ENCODE results near the gene ZNF552.
"Not testable (repeated sequence)": the region's sequence is repeated elsewhere in the genome, so short reads cannot be mapped to it uniquely, and the experiment has no call there.

Gene ZNF552

DNA sequence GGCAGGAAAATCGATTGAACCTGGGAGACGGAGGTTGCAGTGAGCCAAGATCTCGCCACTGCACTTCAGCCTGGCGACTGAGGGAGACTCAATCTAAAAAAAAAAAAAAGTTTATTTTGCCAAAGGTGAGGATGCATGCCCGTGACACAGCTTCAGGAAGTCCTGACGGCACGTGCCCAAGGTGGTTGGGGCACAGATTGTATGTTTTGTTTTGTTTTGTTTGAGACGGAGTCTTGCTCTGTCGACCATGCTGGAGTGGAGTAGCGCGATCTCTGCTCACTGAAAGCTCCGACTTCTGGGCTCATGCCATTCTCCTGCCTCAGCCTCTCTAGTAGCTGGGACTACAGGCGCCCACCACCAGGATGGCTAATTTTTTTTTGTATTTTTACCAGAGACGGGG is 3.3 kb upstream of the ZNF552 start:
- DNase-seq = no peak

DNA sequence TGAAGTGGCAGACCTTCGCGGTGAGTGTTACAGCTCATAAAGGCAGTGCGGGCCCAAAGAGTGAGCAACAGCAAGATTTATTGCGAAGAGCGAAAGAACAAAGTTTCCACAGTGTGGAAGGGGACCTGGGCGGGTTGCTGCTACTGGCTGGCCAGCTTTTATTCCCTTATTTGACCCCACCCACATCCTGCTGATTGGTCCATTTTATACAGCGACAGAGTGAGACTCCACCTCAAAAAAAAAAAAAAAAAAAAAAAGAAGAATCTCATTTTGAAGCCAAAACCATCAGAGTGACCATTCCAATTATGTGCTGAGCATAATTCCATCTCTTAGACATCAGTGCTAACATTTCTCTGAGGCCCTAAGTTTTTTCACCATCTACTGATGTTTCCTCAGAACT is 1.9 kb upstream of the ZNF552 start:
- DNase-seq = no peak

DNA sequence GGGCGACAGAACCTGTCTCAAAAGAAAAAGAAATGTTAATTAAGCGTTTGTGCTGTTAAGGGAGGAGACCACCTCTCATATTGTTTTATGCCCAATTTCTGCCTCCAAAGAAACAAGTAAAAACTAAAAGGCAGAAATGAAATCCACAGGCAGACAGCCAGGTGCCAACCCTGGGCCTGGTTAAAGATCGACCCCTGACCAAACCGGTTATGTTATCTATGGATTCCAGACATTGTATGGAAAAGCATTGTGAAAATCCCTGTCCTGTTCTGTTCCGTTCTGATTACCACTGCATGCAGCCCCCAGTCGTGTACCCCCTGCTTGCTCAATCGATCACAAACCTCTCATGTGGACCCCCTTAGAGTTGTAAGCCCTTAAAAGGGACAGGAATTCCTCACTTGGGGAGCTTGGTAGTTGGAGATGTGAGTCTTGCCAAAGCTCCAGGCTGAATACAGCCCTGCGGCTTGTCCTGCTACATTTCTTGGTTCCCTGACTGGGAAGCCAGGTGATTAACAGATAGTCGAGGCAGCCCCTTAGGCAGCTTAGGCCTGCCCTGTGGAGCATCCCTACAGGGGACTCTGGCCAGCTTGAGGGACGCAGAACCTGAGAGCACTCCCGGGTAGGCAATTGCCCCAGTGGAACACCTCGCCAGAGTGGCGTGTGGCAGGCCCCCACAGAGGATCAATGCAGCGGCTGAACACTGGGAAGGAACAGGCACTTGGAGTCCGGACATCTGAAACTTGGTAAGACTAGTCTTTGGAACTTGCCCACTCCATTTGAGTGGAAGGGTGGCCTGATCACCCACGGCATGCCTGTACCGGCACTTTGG is 748 bp upstream of the ZNF552 start:
- no peak for DNase-seq

DNA sequence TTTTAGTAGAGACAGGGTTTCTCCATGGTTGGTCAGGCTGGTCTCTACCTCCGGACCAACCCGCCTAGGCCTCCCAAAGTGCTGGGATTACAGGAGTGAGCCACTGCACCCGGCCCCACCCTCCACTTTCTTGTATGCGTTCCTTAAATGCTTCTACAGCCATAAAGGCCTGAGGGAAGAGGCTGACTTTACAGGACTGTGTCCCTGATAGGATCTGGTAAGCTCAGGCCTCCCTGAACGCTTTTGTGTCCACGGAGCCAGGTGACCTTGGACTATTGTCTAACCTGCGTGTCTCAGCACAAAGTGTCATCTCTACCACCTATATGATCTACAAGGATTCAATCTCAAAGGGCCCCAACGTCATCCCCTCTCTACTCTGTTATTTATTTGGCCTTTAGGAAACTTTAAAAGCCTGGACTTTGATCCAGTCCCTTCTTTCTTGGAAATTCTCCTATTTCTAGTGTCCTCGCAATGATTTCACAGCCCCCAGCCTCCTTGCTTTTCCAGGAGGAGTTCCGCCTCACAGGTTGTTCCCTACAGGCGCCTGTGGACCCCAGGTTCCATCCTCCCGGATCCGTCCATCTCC is 701 bp downstream of the ZNF552 start:
- DNase-seq = no peak

DNA sequence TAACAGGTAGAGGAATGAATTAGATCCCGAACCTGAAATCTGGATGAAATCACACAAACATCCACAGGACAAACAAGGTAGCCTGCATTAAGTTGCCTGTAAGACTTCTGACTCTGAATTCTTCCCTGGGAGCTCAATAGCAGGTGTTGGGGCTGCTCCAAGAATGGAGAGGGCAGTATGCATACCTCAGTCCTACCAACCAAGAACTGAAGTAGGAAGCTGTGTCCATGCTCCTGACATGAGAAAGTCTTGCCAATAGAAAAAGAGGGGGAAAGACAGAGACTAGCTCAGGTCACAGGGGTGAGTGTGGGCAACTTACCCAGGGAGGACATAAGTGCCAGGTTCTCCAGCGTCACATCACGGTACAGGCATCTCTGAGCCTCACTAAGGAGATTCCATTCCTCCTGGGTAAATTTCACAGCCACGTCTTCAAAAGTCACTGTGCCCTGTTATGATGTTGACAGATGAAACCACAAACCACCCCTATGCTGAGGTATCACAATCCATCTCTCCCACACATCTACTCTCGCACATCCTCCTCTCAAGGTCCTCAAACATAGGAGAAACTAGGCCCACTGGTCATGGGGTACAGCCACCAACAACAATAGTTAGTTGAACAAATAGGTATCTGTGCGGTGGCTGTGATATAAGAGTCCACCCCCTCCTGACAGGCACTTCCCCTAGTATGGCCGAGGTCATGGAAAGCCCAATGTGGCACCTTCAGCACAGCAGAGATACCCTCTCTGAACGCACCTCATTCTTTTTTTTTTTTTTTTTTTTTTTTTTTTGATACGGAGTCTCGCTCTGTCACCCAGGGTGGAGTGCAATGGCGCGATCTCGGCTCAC is 1.5 kb downstream of the ZNF552 start:
- DNase-seq = not testable (repeated sequence)

DNA sequence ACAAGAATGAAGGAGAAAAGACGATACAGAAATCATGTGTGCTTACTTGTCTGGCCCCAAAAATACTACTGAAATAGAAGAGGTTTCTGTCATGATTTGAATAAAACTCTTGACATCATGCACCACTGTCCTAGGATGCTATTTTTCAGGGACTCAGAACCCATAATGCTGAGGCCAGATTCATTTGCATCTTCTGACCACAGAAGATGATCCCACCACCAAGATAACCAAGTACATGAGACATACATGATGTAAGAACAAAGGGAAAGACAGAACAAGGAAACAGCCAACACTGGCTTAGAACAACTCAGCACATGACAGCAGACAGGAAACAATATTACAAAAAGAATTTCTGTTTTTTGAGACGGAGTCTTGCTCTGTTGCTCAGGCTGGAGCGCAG is 2.5 kb downstream of the ZNF552 start:
- no peak for DNase-seq

DNA sequence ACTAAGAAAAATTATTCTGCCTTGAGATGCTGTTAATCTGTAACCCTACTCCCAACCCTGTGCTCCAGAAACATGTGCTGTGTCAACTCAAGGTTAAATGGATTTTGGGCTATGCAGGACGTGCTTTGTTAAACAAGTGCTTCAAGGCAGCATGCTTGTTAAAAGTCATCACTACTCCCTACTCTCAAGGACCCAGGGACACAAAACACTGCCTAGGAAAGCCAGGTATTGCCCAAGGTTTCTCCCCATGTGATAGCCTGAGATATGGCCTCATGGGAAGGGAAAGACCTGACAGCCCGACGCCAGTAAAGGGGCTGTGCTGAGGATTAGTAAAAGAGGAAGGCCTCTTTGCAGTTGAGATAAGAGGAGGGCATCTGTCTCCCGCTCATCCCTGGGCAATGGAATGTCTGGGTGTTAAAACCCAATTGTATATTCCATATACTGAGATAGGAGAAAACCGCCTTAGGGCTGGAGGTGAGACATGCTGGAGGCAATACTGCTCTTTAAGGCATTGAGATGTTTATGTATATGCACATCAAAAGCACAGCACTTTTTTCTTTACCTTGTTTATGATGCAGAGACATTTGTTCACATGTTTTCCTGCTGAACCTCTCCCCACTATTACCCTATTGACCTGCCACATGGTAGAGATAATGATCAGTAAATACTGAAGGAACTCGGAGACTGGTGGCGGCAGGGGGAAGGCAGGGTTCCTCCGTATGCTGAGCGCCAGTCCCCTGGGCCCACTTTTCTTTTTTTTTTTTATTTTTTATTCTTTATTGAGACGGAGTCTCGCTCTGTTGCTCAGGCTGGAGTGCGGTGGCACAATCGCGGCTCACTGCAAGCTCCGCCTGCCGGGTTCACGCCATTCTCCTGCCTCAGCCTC is 4.1 kb downstream of the ZNF552 start:
- not testable (repeated sequence) for DNase-seq

DNA sequence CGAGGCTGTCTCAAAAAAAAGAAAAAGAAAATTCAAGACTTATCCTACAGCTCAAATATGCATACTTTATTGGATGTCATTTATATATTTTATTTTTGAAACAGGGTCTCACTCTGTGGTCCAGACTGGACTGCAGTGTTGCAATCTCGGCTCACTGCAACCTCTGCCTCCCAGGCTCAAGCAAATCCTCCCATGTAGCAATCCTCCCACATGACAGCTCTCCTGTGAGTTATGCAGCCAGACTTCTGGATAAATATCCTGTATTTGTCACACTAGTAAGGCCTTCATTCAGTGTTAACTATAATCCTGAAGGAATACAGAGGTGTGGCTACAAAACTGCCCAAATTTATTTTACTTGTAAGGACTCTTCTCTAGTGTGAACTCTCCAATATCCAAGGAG is 7.2 kb downstream of the ZNF552 start:
- no peak for DNase-seq

DNA sequence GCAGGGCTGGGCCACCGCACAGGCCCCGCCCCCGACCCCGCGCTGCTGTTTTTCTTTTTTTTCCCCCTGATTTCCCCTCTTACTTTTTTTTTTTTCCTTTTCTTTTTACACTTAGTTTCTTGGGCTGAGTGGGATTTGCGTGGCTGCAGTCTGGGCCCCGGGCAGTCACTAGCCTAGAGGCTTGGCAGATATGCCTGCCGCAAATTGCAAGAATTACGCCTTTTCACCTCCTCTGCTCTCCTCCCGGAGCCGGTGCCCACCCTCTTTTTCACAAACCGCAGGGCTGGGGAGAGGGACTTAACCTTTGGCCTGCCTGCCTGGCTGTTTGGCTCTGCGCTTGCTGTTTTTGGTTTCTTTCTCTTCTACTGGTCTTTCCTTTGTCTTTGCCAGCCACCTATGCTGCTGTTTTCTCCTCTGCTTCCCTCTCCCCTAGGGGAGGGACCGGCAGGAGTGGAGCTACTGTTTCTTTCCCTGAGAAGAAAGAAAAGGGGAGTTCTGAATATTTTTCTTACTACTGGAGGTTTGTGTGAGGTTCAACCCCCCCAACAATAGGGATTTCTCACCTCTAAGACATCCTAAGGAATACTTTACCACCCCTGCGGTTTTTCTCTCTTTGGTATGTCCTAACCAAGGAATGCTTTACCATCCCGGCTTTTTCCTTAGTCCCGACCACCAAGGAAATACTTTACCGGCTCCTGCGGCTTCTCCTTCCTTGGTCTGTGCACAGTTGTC is 11.0 kb downstream of the ZNF552 start:
- no peak for DNase-seq

DNA sequence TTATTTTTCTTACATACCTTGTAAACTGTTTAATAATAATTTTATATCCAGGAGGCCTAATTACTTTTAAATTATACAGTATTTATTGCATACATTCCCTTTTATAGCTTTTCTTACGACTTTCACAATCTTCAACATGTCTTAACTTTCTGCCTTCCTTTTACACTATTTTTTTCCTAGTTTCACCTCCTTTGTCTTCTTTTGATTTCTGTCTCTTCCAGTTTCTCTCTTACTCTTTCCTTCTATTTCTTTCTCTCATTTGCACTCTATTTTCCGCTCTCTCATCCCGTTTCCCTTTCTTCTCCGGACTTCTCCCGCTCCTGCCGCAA is 11.5 kb downstream of the ZNF552 start:
- no peak for DNase-seq

DNA sequence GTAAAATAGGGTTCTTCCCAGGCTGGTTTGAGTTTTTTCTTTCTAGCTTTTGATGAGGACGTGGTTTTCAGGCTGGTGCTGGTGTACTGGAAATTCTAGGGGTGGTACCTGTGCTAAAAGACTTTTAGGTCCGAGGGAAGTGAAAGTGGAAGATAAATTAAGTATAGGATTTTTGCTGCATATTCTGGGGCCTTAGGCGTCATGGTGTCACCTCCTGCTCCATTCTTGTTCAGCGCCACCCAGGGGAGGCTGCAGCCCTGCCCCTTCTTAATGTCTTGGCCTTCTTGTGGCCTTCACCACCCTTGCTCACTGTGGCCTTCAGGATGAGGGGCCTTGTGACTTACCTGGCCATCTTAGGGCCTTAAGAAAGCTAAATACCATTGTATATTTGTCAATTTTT is 12.4 kb downstream of the ZNF552 start:
- no peak for DNase-seq

DNA sequence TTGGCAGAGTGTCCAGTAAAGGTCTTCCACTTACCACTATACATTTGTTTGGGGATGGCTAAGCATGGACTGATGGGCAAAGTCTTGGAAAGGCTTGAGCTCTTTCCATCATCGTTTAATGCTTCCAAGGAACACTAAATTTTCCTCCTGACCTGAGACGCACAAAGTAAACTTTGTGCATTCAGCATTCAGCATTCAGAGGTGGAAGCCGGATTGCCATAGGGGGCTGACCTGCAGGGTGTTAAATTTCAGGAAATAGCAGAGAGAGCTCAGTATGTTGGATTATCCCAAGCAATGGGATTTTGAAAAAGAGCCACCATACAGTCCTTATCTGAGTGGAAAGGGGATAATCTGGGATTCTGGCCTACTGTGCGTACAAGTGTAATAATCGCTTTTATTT is 14.0 kb downstream of the ZNF552 start:
- DNase-seq = no peak

DNA sequence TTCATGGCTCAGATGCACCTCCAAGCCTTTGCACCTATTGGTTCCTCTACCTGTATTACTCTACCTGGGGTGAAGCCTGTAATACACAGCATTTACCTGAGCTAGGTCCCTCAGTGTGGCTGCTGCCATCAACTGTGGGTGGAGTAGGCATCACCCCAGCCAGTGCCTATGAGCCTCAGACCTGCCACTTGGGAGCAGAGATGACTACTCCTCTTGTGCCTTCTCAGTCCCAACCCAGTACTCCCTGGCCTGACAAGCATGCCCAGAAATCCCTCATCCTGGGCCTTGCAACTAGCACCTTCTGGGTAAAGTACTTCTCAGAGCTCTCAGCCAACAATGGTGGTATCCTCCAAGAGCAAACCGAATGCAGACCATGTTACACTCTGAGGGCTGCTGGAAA is 18.1 kb downstream of the ZNF552 start:
- not testable (repeated sequence) for DNase-seq

DNA sequence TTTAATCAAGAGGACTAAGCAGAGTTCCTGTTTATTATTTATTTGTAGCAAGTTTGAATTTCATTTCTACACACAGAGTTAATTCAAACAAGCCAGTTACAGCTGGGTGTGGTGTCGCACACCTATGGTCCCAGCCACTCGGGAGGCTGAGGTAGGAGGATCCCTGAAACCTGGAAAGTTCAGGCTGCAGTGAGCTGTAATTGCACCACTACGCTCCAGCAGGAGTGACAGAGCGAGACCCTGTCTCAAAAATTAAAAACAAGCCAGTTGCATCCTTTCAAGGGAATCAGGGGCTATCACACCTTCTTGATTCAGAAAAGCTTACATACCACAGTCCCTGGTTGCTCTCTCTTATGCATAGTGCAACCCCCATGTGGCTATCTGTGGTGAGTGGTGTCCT is 25.4 kb downstream of the ZNF552 start:
- DNase-seq = no peak

DNA sequence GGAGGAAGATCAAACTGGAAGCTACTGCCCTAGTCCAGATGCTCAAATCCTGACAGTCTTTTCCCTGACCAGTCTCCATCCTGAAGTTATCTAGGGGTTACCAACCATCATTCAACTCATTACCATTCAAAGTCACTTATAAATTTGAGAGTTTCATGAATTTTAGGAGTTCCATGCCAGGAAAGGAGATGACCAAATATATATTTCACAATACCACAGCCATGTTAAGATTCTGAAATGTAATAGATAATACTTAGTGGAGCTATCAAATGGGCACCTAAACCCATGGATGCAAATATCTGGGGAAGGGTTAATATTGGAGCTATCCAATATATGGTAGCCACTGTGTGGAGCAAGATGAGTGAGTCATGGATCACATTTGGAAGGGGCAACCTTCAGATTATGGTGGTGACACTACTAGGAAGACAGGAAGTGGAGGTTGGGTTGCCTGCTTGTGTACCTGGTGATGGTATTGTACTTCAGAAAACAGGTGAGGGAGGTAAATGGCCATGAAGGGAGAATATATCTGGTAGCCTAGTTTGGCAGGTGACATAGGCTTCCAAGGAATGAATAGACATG is 26.5 kb downstream of the ZNF552 start:
- DNase-seq = no peak

DNA sequence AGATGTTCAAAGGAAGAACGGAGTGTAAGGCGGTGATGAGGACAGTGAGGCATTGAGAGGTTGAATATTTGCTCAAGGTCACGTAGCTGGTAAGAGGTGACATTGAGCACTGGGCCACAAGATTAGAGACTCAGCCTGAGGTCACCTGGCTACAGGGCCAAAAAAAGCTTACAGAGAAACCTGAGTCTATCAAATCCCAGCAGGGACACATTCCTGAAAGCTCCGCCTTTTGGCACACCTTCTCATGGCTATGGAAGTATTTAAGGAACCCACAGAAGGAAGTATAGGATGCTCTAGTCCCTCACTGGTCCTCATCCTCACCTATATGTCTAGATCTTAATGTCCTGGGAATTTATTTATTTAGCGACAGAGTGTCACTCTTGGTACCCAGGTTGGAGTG is 27.8 kb downstream of the ZNF552 start:
- no peak for DNase-seq

DNA sequence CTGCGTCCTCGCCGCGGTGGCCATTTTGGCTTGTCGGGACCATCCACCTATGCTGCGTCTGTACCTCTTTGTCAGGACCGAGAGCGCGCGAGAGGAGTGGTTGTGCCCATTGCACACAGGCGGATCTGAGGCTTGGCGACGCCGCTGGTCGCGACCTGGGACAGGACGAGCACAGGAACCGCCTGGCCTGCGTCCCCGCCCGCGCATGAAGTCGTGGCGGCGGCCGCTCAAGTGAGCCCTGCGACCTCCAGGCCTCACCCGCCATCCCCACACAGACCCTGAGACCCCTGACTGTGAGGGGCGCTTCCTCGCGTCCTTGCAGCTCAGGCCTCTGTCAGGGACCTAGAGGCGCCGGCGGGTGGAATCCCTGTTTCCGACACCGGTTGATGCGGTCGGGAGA is 28.4 kb downstream of the ZNF552 start:
- DNase-seq = no peak

DNA sequence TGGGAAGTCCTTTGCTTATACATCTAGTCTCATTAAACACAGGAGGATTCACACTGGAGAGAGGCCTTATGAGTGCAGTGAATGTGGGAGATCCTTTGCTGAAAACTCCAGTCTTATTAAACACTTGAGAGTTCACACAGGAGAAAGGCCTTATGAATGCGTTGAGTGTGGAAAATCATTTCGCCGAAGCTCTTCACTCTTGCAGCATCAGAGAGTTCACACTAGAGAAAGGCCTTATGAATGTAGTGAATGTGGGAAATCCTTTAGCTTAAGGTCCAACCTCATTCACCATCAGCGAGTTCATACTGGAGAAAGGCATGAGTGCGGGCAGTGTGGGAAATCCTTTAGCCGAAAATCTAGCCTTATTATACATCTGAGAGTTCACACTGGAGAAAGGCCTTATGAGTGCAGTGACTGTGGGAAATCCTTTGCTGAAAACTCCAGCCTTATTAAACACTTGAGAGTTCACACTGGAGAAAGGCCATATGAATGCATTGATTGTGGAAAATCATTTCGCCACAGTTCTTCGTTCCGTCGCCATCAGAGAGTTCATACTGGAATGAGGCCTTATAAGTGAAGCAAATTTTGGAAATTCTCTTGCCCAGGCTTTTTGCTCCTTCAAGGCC is 35.4 kb downstream of the ZNF552 start:
- no peak for DNase-seq

DNA sequence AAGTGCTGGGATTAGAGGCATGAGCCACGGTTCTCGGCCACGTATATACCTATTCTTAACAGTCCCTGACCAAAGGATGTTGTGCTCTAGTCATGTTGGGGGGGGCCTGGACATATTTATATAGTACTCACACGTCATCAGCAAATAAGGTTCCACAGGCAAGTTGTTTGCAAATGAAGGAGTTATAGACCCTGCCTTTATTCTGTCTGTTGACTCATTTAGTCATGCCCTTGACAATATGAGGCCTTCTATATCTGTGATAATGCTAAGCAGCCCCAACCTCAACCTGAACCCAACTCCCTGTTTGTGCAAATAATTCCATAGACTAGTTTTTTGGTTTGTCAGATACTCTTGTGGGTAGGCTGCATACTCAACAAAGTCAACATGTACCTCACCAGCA is 36.4 kb downstream of the ZNF552 start:
- DNase-seq = no peak

DNA sequence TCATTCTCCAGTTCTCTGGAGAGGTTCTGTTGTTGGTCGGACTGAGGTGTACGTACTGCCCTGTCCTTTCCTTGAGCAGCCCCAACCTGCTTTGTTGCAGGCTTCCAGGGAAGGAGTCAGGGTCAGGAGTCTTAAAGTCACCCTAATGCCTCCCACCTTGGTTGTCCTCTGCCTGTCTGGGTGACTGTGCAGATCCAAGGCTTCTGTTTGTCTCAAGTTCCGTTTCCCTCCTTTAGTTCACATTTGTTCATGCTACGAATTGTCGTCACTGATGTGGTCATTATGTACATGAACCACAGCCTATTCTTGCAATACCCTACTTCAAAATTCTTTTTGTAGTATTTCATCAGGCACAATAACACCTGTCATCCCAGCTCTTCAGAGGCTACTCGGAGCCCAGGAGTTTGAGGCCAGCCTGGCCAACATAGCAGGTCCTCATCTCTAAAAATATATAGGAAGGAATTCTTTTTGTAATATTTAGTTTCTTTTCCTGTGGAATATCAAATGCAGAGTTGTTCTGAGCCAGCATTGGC is 37.9 kb downstream of the ZNF552 start:
- no peak for DNase-seq

DNA sequence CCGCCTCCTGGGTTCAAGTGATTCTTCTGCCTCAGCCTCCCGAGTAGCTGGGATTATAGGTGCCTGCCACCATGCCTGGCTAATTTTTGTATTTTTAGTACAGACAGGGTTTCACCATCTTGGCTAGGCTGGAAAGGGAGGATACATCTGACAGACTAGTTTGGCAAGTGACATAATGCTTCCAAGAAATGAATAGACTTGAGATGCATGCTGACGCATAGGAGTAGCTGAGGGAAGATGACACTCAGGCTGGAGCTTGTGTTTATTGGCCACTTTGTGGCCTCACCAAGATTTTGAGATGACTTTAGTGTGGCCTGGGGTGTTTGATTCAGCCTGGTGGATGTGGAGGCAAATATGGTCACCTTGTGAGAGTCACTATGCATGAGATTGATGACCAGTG is 41.2 kb downstream of the ZNF552 start:
- no peak for DNase-seq

All from CD4-positive, alpha-beta T cell treated with Interleukin-12 subunit alpha and Interleukin-12 subunit beta, for 1 hour (primary cell).